PC-9 (cell line): Measurements from ENCODE around the gene LATS2. TPM values are rescaled to one million over a fixed set of nuclear protein-coding genes. Genes with fewer than 3 reads are reported as not detected.

Source experiments
- BruUV-seq: library from RNA; stranded (reverse); fragments of 400-500 nt; replicated peaks from 2 replicates; lab custom pipeline; 2021; lab: Mats Ljungman, UMichigan
- CTCF ChIA-PET: fragments of 300-600 bp; sonication (Branson Sonifier 250); formaldehyde crosslinking; loops from one replicate; lab custom pipeline; 2022; ENCODE audit warnings: antibody characterized with exemption; lab: Charles Lee
- POLR2A ChIA-PET: fragments of 300-600 bp; sonication (Branson Sonifier 250); formaldehyde crosslinking; loops from one replicate; lab custom pipeline; 2022; ENCODE audit warnings: antibody characterized with exemption; ENCODE audit not compliant: unreplicated experiment; lab: Charles Lee
- DNase-seq, 2 experiments: peaks; one replicate each; pipeline versions ENCODE4 v3.0.0 to v3.0.0-alpha.2; 2015 to 2022; ENCODE audit warnings: mixed read lengths in 1 of 2
- H2AFZ ChIP-seq: fragments of 200-600 bp; sonication (generic); 2 replicates; pipeline ENCODE4 v1.8.1; 2017; ENCODE audit warnings: antibody characterized with exemption
- H3F3A ChIP-seq: fragments of 200-600 bp; sonication (generic); 2 replicates; pipeline ENCODE4 v1.8.1; 2017; ENCODE audit warnings: antibody characterized with exemption, mild to moderate bottlenecking, low read depth; ENCODE audit not compliant: insufficient read depth
- H3K27ac ChIP-seq: fragments of 200-600 bp; sonication (generic); 2 replicates; pipeline ENCODE4 v1.6.1; 2016; ENCODE audit warnings: mixed run types
- H3K27me3 ChIP-seq: fragments of 200-600 bp; sonication (generic); 2 replicates; pipeline ENCODE4 v1.6.1; 2016; ENCODE audit warnings: low read depth, mixed run types; ENCODE audit not compliant: insufficient read depth
- H3K36me3 ChIP-seq: fragments of 200-600 bp; sonication (generic); 2 replicates; pipeline ENCODE4 v1.6.1; 2016; ENCODE audit warnings: low read depth, mixed run types
- H3K4me1 ChIP-seq: fragments of 200-600 bp; sonication (generic); replicated peaks from 2 replicates; pipeline ENCODE4 v1.6.1; 2016; ENCODE audit warnings: mixed run types; ENCODE audit not compliant: insufficient read depth
- H3K4me2 ChIP-seq: fragments of 200-600 bp; sonication (generic); 2 replicates; pipeline ENCODE4 v1.6.1; 2017; ENCODE audit warnings: mixed run types
- H3K4me3 ChIP-seq: fragments of 200-600 bp; sonication (generic); 2 replicates; pipeline ENCODE4 v1.6.1; 2016; ENCODE audit warnings: mixed run types
- H3K79me2 ChIP-seq: fragments of 200-600 bp; sonication (generic); 2 replicates; pipeline ENCODE4 v1.6.1; 2017; ENCODE audit warnings: low read depth, mixed run types
- H3K9me2 ChIP-seq: fragments of 200-600 bp; sonication (generic); 2 replicates; pipeline ENCODE4 v1.8.1; 2017; ENCODE audit warnings: mild to moderate bottlenecking; ENCODE audit not compliant: insufficient read depth
- H3K9me3 ChIP-seq: fragments of 200-600 bp; sonication (generic); 2 replicates; pipeline ENCODE4 v1.8.1; 2016; ENCODE audit warnings: low read depth; ENCODE audit not compliant: insufficient read depth
- H4K20me1 ChIP-seq: fragments of 200-600 bp; sonication (generic); 2 replicates; pipeline ENCODE4 v1.8.1; 2017; ENCODE audit not compliant: insufficient read depth
- CTCF ChIP-seq: fragments of 200-600 bp; sonication (generic); conservative IDR thresholded peaks from 2 replicates; pipeline ENCODE4 v1.6.1; 2017; ENCODE audit warnings: mixed run types, antibody characterized with exemption, mild to moderate bottlenecking, moderate library complexity
- EZH2 ChIP-seq: fragments of 200-600 bp; sonication (generic); IDR thresholded peaks from 2 replicates; pipeline ENCODE4 v1.8.0; 2017; ENCODE audit warnings: antibody characterized with exemption, low read depth
- intact Hi-C: fragments of 100-400 bp; cut with micrococcal nuclease; formaldehyde crosslinking; loops from one replicate; pipeline ENCODE4 v1.10.0; 2022; ENCODE audit not compliant: unreplicated experiment
- total RNA-seq: library from RNA; stranded (reverse); gene quantifications from 2 replicates; pipeline ENCODE4 v1.2.3, GENCODE V29; 2021

The LATS2 gene
- total RNA-seq, 1 experiment from 2014 or later, result 12.3 TPM

GRCh38 chr13:21040120-21040826, 21.1 kb downstream of the LATS2 start:
- Histone ChIP-seq H3K9me3 (no peaks in the 10 kb centered on the region), H2AFZ (no peak overlapping the region), H3K36me3 (no peaks in the 10 kb centered on the region), H3K4me2 (no peak overlapping the region), H3K4me3 (no peak overlapping the region), H3K27ac (no peak overlapping the region), H3K4me1 (no peaks in the 10 kb centered on the region), H3K79me2 (peaks cover 12% of the 10 kb centered on the region; the same call in 1 of the 2 replicates), H4K20me1 (peaks cover 26% of the 10 kb centered on the region), H3F3A (no peaks in the 10 kb centered on the region), H3K27me3 (no peaks in the 10 kb centered on the region), H3K9me2 (no peaks in the 10 kb centered on the region)
- BruUV-seq, result no TSS peak
- intact Hi-C loops, result no loop called here
- CTCF ChIA-PET, result no interaction called here
- POLR2A ChIA-PET, result no interaction called here
- TF ChIP-seq EZH2, result no peak
- no peak for TF ChIP-seq CTCF
- no peak for DNase-seq

- intact Hi-C loops, result no loop called here
- DNase-seq, result no peak
- ChIA-PET POLR2A (interaction anchor here (0.7 kb wide), 1 partner anchor 85 kb away, joined by 22 read pairs; no protein-coding TSS in a partner anchor), CTCF (no interaction called here)
- TF ChIP-seq CTCF (no peak), EZH2 (no peak)
- Histone ChIP-seq H4K20me1 (peaks cover 26% of the 10 kb centered on the region), H3K27me3 (no peaks in the 10 kb centered on the region), H3K27ac (no peak overlapping the region), H3F3A (no peaks in the 10 kb centered on the region), H2AFZ (no peak overlapping the region), H3K9me3 (no peaks in the 10 kb centered on the region), H3K4me3 (no peak overlapping the region), H3K4me1 (no peaks in the 10 kb centered on the region), H3K36me3 (no peaks in the 10 kb centered on the region), H3K4me2 (no peak overlapping the region), H3K79me2 (peaks cover 20% of the 10 kb centered on the region; the same call in 1 of the 2 replicates), H3K9me2 (no peaks in the 10 kb centered on the region)
- BruUV-seq, result no TSS peak
Observed at GRCh38 chr13:21039097-21039800, 22.1 kb downstream of the LATS2 start.

GRCh38 chr13:21037656-21038055, 23.7 kb downstream of the LATS2 start:
- H3K27me3 ChIP-seq, result no peaks in the 10 kb centered on the region
- H3K79me2 ChIP-seq, result peaks cover 31% of the 10 kb centered on the region; the same call in 1 of the 2 replicates
- H3K9me3 ChIP-seq, result no peaks in the 10 kb centered on the region
- CTCF ChIA-PET, result no interaction called here
- H3K4me2 ChIP-seq, result no peak overlapping the region
- TF ChIP-seq CTCF, result no peak
- TF ChIP-seq EZH2, result no peak
- POLR2A ChIA-PET, result no interaction called here
- intact Hi-C loops, result no loop called here
- peaks cover 36% of the 10 kb centered on the region for H4K20me1 ChIP-seq
- H3K36me3 ChIP-seq, result no peaks in the 10 kb centered on the region
- no peaks in the 10 kb centered on the region for H3K4me1 ChIP-seq
- H3K9me2 ChIP-seq, result no peaks in the 10 kb centered on the region
- H2AFZ ChIP-seq, result no peak overlapping the region
- no peak overlapping the region for H3K4me3 ChIP-seq
- DNase-seq, result no peak
- no peaks in the 10 kb centered on the region for H3F3A ChIP-seq
- no TSS peak for BruUV-seq
- no peak overlapping the region for H3K27ac ChIP-seq
